ENCODE measurements around the gene ACBD4. TPM values are rescaled to one million over a fixed set of nuclear protein-coding genes. Genes with fewer than 3 reads are reported as not detected.

ACBD4 gene
- total and polyA plus RNA-seq, 10 of the 15 experiments (the other 5 are each of a cell fraction or from before 2014, with no cell fraction given), result 0.20 to 13.8 (median 6.9) TPM

DNA sequence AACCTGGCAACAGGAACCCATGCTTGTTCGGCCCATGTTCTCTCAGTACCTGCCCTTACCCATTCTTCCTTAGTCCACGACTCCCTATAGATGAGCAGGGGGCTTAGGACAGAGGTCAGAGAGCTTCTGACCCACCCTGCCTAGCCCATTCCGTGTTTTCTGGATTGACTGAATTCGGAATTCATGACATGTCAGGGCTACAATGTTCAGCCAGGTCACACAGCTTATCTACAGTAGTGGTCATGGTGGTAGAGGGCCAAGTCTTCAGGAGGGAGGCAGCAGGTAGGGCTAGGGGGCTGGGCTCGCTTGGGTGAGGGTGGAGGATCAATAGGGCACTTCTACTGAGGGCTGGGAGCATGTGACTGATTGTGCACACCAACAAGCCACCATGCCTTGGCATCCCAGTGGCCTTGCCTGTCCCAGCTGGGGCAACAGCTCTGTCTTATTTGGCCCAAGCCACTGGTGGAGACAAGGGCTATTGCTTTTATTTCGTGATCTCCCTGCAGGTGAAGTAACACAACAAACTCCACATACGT, 29.3 kb downstream of the ACBD4 start:
- SMC1A ChIA-PET (ENCODE audit: uncharacterized antibody, unreplicated experiment), result interaction anchor here (6.4 kb wide), 1 partner anchor 14 kb away, joined by 114 read pairs; the partner anchor contains the start of gene HEXIM1
- ATAC-seq (no peak), FAIRE-seq (no peak), DNase-seq (ENCODE audit: low read depth, low spot score) (no peak)
- Histone ChIP-seq H3K27ac (ENCODE audit: control insufficient read depth, insufficient read depth) (no peak overlapping the region), H3K9ac (ENCODE audit: control insufficient read depth, insufficient read depth, low read length) (no peak overlapping the region), H3K4me3 (no peak overlapping the region), H3K4me1 (ENCODE audit: control insufficient read depth, insufficient read depth, low read length) (peaks cover 8% of the 10 kb centered on the region), H4K20me1 (ENCODE audit: control insufficient read depth, insufficient read depth) (no peaks in the 10 kb centered on the region), H3K9me3 (replicated peaks; ENCODE audit: control insufficient read depth, insufficient read depth, low read length) (no peaks in the 10 kb centered on the region), H3K27me3 (replicated peaks in 1 of 2; ENCODE audit: control insufficient read depth in 2 of 2, insufficient read depth in 2 of 2, low read length in 1 of 2) (no peaks in the 10 kb centered on the region), H3K4me2 (ENCODE audit: control insufficient read depth, insufficient read depth) (no peak overlapping the region), H3K79me2 (ENCODE audit: control insufficient read depth, insufficient read depth, low read length) (peaks cover 23% of the 10 kb centered on the region), H2AFZ (ENCODE audit: control insufficient read depth, low read depth, low read length) (no peak overlapping the region), H3K36me3 (ENCODE audit: control insufficient read depth in 2 of 2, insufficient read depth in 2 of 2, low read length in 1 of 2) (no peaks in the 10 kb centered on the region)
- WGBS (ENCODE audit: insufficient coverage, insufficient replicate concordance, low lambda C conversion rate, missing lambda C conversion rate), result 97% methylated on average over 7 of the region's 7 CpGs
- POLR2A ChIA-PET, result interaction anchor here (0.6 to 0.8 kb wide), 2 partner anchors 10 to 19 kb away, joined by 3 to 4 read pairs; no protein-coding TSS in a partner anchor
- no TSS peak for BruUV-seq (replicated peaks)
- no peak for TF ChIP-seq NR2C2 (IDR thresholded peaks at IDR 0.05; ENCODE audit: borderline replicate concordance, control insufficient read depth, insufficient read length, low read depth)
- TF ChIP-seq JUNB (IDR thresholded peaks at IDR 0.05), result no peak
- TF ChIP-seq JUND (IDR thresholded peaks at IDR 0.05; ENCODE audit: low read depth, low read length), result no peak
- no peak for TF ChIP-seq RELA (IDR thresholded peaks at IDR 0.05; ENCODE audit: borderline replicate concordance, partially characterized antibody)
- TF ChIP-seq, protein P1, sequence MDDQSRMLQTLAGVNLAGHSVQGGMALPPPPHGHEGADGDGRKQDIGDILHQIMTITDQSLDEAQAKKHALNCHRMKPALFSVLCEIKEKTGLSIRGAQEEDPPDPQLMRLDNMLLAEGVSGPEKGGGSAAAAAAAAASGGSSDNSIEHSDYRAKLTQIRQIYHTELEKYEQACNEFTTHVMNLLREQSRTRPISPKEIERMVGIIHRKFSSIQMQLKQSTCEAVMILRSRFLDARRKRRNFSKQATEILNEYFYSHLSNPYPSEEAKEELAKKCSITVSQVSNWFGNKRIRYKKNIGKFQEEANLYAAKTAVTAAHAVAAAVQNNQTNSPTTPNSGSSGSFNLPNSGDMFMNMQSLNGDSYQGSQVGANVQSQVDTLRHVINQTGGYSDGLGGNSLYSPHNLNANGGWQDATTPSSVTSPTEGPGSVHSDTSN (IDR thresholded peaks at IDR 0.05; ENCODE audit: insufficient replicate concordance, low read depth, low read length), result no peak
- no peak for TF ChIP-seq RUNX3 (IDR thresholded peaks at IDR 0.05; ENCODE audit: low read length)
- TF ChIP-seq, protein P2, sequence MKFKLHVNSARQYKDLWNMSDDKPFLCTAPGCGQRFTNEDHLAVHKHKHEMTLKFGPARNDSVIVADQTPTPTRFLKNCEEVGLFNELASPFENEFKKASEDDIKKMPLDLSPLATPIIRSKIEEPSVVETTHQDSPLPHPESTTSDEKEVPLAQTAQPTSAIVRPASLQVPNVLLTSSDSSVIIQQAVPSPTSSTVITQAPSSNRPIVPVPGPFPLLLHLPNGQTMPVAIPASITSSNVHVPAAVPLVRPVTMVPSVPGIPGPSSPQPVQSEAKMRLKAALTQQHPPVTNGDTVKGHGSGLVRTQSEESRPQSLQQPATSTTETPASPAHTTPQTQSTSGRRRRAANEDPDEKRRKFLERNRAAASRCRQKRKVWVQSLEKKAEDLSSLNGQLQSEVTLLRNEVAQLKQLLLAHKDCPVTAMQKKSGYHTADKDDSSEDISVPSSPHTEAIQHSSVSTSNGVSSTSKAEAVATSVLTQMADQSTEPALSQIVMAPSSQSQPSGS (IDR thresholded peaks at IDR 0.05; ENCODE audit: low read length), result no peak
- no peak for TF ChIP-seq MEF2A (IDR thresholded peaks at IDR 0.05; ENCODE audit: insufficient read depth, low read depth, low read length)
- intact Hi-C loops (cut with micrococcal nuclease; ENCODE audit: unreplicated experiment) (no loop called here), in situ Hi-C loops (cut with MboI) (no loop called here)
- RAD21 ChIA-PET (ENCODE audit: unreplicated experiment), result interaction anchor here (2.1 kb wide), 1 partner anchor 14 kb away, joined by 6 read pairs; no protein-coding TSS in a partner anchor
- CTCF ChIA-PET, result interaction anchor here (0.8 to 7.4 kb wide), 3 partner anchors 10 to 30 kb away, joined by 3 to 199 read pairs (median 8); partner anchors contain the start of genes ACBD4 and HEXIM1

Measured in GM12878 (cell line).